Testis (tissue), 3 donors: ENCODE data around the gene PPARG. TPM values are rescaled to one million over a fixed set of nuclear protein-coding genes. Genes with fewer than 3 reads are reported as not detected.

Experiments used
- DNase-seq: peaks from one replicate; pipeline ENCODE4 v3.0.0-alpha.2; 2019
- H3K27ac ChIP-seq, 2 donors: fragments of 200-600 bp; sonication (generic); one replicate each; pipeline ENCODE4 v1.5.1; 2019
- H3K27me3 ChIP-seq: fragments of 200-600 bp; sonication (generic); one replicate; pipeline ENCODE4 v1.5.1; 2019
- H3K36me3 ChIP-seq: fragments of 200-600 bp; sonication (generic); one replicate; pipeline ENCODE4 v1.5.1; 2017; ENCODE audit warnings: low read depth; ENCODE audit errors: missing control alignments
- H3K4me1 ChIP-seq: fragments of 200-600 bp; sonication (generic); one replicate; pipeline ENCODE4 v1.5.1; 2019
- H3K4me3 ChIP-seq, 2 donors: fragments of 200-600 bp; sonication (generic); one replicate each; pipeline ENCODE4 v1.5.1; 2017 to 2019
- H3K9me3 ChIP-seq: fragments of 200-600 bp; sonication (generic); one replicate; pipeline ENCODE4 v1.5.1; 2017
- POLR2A ChIP-seq: fragments of 450-650 bp; IDR thresholded peaks from one replicate; pipeline ENCODE4 v1.6.1; 2017; ENCODE audit warnings: antibody characterized with exemption, mild to moderate bottlenecking, moderate library complexity
- WGBS, 2 donors: methylation state at CpG; one replicate each; pipeline ENCODE4 v1.1.5; 2018; 5-methylcytosine and 5-hydroxymethylcytosine counted together
- intact Hi-C: fragments of 100-400 bp; cut with DNase I; formaldehyde crosslinking; loops from one replicate; pipeline ENCODE4 v1.15.1; 2023; ENCODE audit warnings: low total_unique reads
- polyA plus RNA-seq: library from polyadenylated mRNA; stranded (reverse); fragments of 350-450 nt; fragmentation: Illumina TruSeq; extraction: RNeasy Lipid Tissue Mini Kit (QIAGEN cat#74804); gene quantifications from one replicate; pipeline ENCODE4 v1.2.3, GENCODE V29; 2014; ENCODE audit warnings: low read depth, low replicate concordance; ENCODE audit not compliant: insufficient read depth
- total RNA-seq, 2 donors: library from RNA; depleted of rRNA; stranded (reverse); fragments of >200 nt; gene quantifications; one replicate each; pipeline ENCODE4 v1.2.3, GENCODE V29; 2016
- TF ChIP-seq, protein P1 (sequence below), 3 experiments: fragments of 450-650 bp in 2 of 3; fragments of 200-600 bp in 1 of 3; sonication (generic) in 1 of 3; IDR thresholded peaks; one replicate each; pipeline ENCODE4 v1.5.1; 2016 to 2019; ENCODE audit warnings: antibody characterized with exemption in 3 of 3, mild to moderate bottlenecking in 2 of 3, moderate library complexity in 1 of 3

The PPARG gene
- total and polyA plus RNA-seq, 3 donors from 2014 or later, result 12.1 to 18.7 (median 17.6) TPM

DNA sequence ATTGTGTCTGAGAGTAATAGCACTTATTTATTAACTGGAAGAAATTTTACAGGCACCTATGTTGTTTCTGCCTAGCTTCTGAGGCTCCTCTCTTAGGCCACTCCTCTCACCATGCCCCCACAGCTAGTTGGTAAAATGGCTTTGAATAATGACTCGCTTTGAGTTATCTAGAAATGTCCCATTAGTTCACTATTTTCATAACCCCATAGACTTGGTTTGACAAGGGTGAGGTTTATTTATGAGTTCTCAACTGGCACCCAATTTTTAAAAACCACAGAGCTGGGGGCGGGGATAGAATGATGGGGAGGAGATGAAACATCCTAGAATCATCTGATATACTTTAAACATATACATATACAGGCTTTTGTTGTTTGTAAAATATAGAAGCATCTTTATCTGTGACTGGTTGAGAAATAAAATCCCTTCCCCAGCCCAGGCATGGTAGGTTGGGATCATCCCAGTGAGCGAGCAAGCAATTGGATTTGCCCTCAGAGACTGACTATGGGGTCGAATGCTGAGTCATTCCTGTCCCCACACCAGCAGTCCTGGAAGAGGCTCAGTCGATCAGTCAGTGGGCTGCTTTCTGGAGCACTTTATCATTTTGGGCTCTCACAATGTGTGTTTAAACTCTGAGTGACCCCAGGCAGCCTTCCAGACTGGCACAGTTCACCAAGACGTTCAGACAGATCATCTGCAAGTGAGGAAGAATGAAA is 135.2 kb downstream of the PPARG start:
- Histone ChIP-seq H3K27ac (no peak overlapping the region), H3K36me3 (no peaks in the 10 kb centered on the region), H3K9me3 (no peaks in the 10 kb centered on the region), H3K4me1 (no peaks in the 10 kb centered on the region), H3K27me3 (no peaks in the 10 kb centered on the region), H3K4me3 (no peak overlapping the region)
- intact Hi-C loops, result no loop called here
- no peak for TF ChIP-seq POLR2A
- TF ChIP-seq, protein P1, sequence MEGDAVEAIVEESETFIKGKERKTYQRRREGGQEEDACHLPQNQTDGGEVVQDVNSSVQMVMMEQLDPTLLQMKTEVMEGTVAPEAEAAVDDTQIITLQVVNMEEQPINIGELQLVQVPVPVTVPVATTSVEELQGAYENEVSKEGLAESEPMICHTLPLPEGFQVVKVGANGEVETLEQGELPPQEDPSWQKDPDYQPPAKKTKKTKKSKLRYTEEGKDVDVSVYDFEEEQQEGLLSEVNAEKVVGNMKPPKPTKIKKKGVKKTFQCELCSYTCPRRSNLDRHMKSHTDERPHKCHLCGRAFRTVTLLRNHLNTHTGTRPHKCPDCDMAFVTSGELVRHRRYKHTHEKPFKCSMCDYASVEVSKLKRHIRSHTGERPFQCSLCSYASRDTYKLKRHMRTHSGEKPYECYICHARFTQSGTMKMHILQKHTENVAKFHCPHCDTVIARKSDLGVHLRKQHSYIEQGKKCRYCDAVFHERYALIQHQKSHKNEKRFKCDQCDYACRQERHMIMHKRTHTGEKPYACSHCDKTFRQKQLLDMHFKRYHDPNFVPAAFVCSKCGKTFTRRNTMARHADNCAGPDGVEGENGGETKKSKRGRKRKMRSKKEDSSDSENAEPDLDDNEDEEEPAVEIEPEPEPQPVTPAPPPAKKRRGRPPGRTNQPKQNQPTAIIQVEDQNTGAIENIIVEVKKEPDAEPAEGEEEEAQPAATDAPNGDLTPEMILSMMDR (IDR thresholded peaks at IDR 0.05), result no peak
- 62 to 72% methylated on average over 6 of the region's 6 CpGs for WGBS, 2 donors
- DNase-seq, result no peak

DNA sequence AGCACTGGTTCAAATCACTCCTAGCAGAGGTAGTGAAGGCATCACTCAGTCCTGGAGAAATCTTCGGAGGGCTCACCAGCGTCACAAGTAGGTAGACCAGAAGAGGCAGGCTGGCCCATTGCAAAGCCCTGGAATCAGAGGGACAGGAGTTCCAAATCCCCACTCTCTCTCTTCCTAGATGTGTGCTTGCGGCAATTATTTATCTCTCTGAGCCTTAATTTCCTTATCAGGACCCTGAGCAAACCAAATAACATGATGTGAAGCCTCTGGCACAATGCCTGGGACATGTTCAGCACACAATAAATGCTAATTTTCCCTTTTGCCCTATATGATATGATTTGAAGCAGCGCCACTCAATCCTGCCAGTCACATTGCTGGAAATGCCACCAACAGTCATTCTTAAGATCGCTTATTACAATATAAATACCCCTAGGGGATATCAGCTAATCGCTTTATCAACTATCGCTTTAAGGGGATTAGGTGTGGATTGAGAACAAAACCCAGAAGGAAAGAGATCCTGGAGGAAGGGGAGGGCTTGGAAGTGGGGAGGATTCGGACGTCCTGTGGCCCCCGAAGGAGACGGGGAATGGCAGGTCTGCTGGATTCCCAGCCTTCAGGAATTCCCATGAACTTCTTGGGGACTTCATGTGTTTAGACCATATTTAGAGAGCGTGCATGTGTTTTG is 135.9 kb downstream of the PPARG start:
- no peak for DNase-seq
- H3K4me3 ChIP-seq, result no peak overlapping the region
- H3K36me3 ChIP-seq, result no peaks in the 10 kb centered on the region
- no peaks in the 10 kb centered on the region for H3K27me3 ChIP-seq
- H3K4me1 ChIP-seq, result no peaks in the 10 kb centered on the region
- intact Hi-C loops, result no loop called here
- H3K9me3 ChIP-seq, result no peaks in the 10 kb centered on the region
- TF ChIP-seq, protein P1 (IDR thresholded peaks at IDR 0.05), result no peak
- no peak for TF ChIP-seq POLR2A
- no peak overlapping the region for H3K27ac ChIP-seq
- WGBS, 2 donors, result 89 to 91% methylated on average over 12 of the region's 12 CpGs

DNA sequence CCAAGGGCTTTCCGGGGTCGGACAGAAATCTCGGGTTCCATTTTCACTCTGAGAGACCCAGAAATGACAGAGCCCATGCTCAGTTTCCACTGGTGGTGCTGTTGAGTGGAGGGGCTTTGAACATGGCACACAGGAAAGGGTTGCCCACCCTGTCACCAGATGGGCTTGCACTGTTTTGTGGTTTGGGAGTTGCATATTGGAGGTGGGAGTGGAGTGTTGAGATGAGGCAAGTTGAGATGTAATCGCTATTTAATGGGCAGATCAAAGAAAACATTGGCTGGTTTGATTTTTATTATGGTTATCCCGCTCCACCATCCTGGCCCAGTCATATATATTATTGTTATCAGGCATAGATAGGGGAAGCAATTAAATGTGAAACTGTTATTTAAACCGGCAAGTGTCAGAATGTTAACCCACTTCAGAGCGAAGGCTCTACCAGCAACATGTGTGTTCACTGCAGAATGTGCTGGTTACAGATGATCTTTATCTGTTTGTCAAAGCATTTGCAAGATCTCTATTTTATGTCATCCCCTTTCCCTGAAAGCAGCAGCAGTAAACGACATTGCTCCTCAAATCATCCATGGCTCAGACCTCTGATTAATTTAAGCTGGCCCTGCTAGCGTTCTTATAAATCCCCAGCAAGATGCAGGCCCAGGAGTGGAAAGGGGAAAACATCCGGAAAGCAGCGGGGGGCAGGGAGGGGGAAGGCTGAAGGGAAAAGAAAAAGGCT is 137.1 kb downstream of the PPARG start:
- no peak for DNase-seq
- Histone ChIP-seq H3K36me3 (no peaks in the 10 kb centered on the region), H3K4me1 (no peaks in the 10 kb centered on the region), H3K4me3 (no peak overlapping the region), H3K27ac (no peak overlapping the region), H3K9me3 (no peaks in the 10 kb centered on the region), H3K27me3 (no peaks in the 10 kb centered on the region)
- intact Hi-C loops, result no loop called here
- TF ChIP-seq, protein P1 (IDR thresholded peaks at IDR 0.05), result no peak
- no peak for TF ChIP-seq POLR2A
- WGBS, 2 donors, result 75 to 92% methylated on average over 11 of the region's 11 CpGs

DNA sequence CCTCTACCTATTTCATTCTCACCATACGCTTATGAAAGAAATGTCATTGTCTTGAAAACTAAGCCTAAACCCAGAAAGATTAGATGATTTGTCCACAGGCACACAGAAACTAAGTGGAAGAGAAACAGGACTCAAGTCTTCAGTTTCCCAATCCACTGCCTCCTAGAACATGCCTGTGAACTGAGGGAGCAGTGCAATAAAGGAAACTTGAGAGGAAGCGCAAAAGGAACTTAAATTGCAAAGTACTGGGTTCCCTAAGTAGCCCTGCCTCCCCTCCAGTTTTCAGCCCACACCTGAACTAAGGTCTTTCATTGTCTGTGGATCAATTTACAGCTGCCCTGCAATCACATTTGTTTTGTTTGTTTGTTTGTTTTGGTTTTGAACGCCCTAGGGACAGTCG is 138.7 kb downstream of the PPARG start:
- no peak for DNase-seq
- H3K27me3 ChIP-seq, result no peaks in the 10 kb centered on the region
- TF ChIP-seq POLR2A, result no peak
- TF ChIP-seq, protein P1 (IDR thresholded peaks at IDR 0.05), result no peak
- no peak overlapping the region for H3K4me3 ChIP-seq
- no peaks in the 10 kb centered on the region for H3K9me3 ChIP-seq
- intact Hi-C loops, result no loop called here
- 86 to 90% methylated on average over 4 of the region's 4 CpGs for WGBS, 2 donors
- no peaks in the 10 kb centered on the region for H3K4me1 ChIP-seq
- no peaks in the 10 kb centered on the region for H3K36me3 ChIP-seq
- no peak overlapping the region for H3K27ac ChIP-seq
